Measurements from ENCODE around the gene CAMTA1. TPM values are rescaled to one million over a fixed set of nuclear protein-coding genes. Genes with fewer than 3 reads are reported as not detected.
A peak's percentile ranks its signal among the peaks of the same experiment; 100 is the strongest.

Gene CAMTA1
- total RNA-seq, 2 donors from 2014 or later: 76.6 to 85.8 TPM

GRCh38 chr1:7722670-7723012 lies 937.4 kb downstream of the CAMTA1 start:
- ATAC-seq: no peak
- intact Hi-C loops (cut with DNase I, micrococcal nuclease): no loop called here
- DNase-seq: no peak

- DNase-seq (no peak), ATAC-seq (no peak)
- intact Hi-C loops (cut with DNase I, micrococcal nuclease): no loop called here
Measured at GRCh38 chr1:7726623-7727022, 941.4 kb downstream of the CAMTA1 start.

- intact Hi-C loops (cut with DNase I, micrococcal nuclease): no loop called here
- ATAC-seq: no peak
- no peak for DNase-seq
Measured at GRCh38 chr1:7727809-7728471, 942.7 kb downstream of the CAMTA1 start.

- DNase-seq (no peak), ATAC-seq (no peak)
- intact Hi-C loops (cut with DNase I, micrococcal nuclease): no loop called here
Measured at GRCh38 chr1:7729761-7730160, 944.5 kb downstream of the CAMTA1 start.

- ATAC-seq (no peak), DNase-seq (no peak)
- intact Hi-C loops (cut with DNase I, micrococcal nuclease): no loop called here
Measured at GRCh38 chr1:7732331-7732730, 947.1 kb downstream of the CAMTA1 start.

- no peak for ATAC-seq
- intact Hi-C loops (cut with DNase I, micrococcal nuclease): no loop called here
- DNase-seq: no peak
Measured at GRCh38 chr1:7733276-7733675, 948.0 kb downstream of the CAMTA1 start.

- intact Hi-C loops (cut with DNase I, micrococcal nuclease): no loop called here
Measured at GRCh38 chr1:7738044-7738443, 952.8 kb downstream of the CAMTA1 start.

GRCh38 chr1:7743346-7743745 lies 958.1 kb downstream of the CAMTA1 start:
- DNase-seq (no peak), ATAC-seq (no peak)
- intact Hi-C loops (cut with DNase I, micrococcal nuclease): no loop called here

More at GRCh38 chr1:7738044-7738443, 952.8 kb downstream of the CAMTA1 start:
- ATAC-seq: no peak
- no peak for DNase-seq

- no peak for ATAC-seq
- intact Hi-C loops (cut with DNase I, micrococcal nuclease): no loop called here
Measured at GRCh38 chr1:7744882-7745281, 959.6 kb downstream of the CAMTA1 start.

GRCh38 chr1:7745783-7746182 lies 960.5 kb downstream of the CAMTA1 start:
- ATAC-seq (no peak), DNase-seq (no peak)
- intact Hi-C loops (cut with DNase I, micrococcal nuclease): no loop called here

More at GRCh38 chr1:7744882-7745281, 959.6 kb downstream of the CAMTA1 start:
- no peak for DNase-seq

- ATAC-seq: no peak
- no peak for DNase-seq
- intact Hi-C loops (cut with DNase I, micrococcal nuclease): no loop called here
Measured at GRCh38 chr1:7747605-7748004, 962.4 kb downstream of the CAMTA1 start.

- intact Hi-C loops (cut with DNase I, micrococcal nuclease): no loop called here
- no peak for ATAC-seq
- DNase-seq: no peak
Measured at GRCh38 chr1:7749126-7749525, 963.9 kb downstream of the CAMTA1 start.

GRCh38 chr1:7751174-7751573 lies 965.9 kb downstream of the CAMTA1 start:
- DNase-seq: no peak
- ATAC-seq: no peak
- intact Hi-C loops (cut with DNase I, micrococcal nuclease): loop anchor here (5.0 kb wide), 1 partner anchor 84 kb away; no protein-coding TSS in a partner anchor

GRCh38 chr1:7752512-7753417 lies 967.5 kb downstream of the CAMTA1 start:
- ATAC-seq (peak; percentile 58), DNase-seq (peak in 1 of 2 donors; percentile 72)
- intact Hi-C loops (cut with DNase I, micrococcal nuclease): loop anchor here (5.0 kb wide), 1 partner anchor 85 kb away; no protein-coding TSS in a partner anchor

GRCh38 chr1:7753641-7754040 lies 968.4 kb downstream of the CAMTA1 start:
- intact Hi-C loops (cut with DNase I, micrococcal nuclease): loop anchor here (5.0 kb wide), 1 partner anchor 86 kb away; no protein-coding TSS in a partner anchor
- no peak for ATAC-seq
- no peak for DNase-seq

- DNase-seq (no peak), ATAC-seq (no peak)
- intact Hi-C loops (cut with DNase I, micrococcal nuclease): loop anchor here (5.0 kb wide), 1 partner anchor 87 kb away; no protein-coding TSS in a partner anchor
Measured at GRCh38 chr1:7754234-7754633, 969.0 kb downstream of the CAMTA1 start.

- DNase-seq: no peak
- intact Hi-C loops (cut with DNase I, micrococcal nuclease): no loop called here
- no peak for ATAC-seq
Measured at GRCh38 chr1:7755448-7755847, 970.2 kb downstream of the CAMTA1 start.

- intact Hi-C loops (cut with DNase I, micrococcal nuclease): no loop called here
- ATAC-seq: no peak
- no peak for DNase-seq
Measured at GRCh38 chr1:7760245-7760644, 975.0 kb downstream of the CAMTA1 start.

- intact Hi-C loops (cut with DNase I, micrococcal nuclease): no loop called here
- DNase-seq: no peak
- no peak for ATAC-seq
Measured at GRCh38 chr1:7761103-7761502, 975.8 kb downstream of the CAMTA1 start.

- ATAC-seq (no peak), DNase-seq (no peak)
- intact Hi-C loops (cut with DNase I, micrococcal nuclease): no loop called here
Measured at GRCh38 chr1:7767176-7767575, 981.9 kb downstream of the CAMTA1 start.
